GM18873 (cell line): ENCODE data around the gene FANCM.

Experiments
- ATAC-seq: cut with Tn5 transposase; IDR thresholded peaks from one replicate; pipeline ENCODE4 v1.9.1; 2021; ENCODE audit warnings: mild to moderate bottlenecking, moderate library complexity, moderate number of reproducible peaks; ENCODE audit not compliant: unreplicated experiment, low FRiP score

The FANCM gene

DNA sequence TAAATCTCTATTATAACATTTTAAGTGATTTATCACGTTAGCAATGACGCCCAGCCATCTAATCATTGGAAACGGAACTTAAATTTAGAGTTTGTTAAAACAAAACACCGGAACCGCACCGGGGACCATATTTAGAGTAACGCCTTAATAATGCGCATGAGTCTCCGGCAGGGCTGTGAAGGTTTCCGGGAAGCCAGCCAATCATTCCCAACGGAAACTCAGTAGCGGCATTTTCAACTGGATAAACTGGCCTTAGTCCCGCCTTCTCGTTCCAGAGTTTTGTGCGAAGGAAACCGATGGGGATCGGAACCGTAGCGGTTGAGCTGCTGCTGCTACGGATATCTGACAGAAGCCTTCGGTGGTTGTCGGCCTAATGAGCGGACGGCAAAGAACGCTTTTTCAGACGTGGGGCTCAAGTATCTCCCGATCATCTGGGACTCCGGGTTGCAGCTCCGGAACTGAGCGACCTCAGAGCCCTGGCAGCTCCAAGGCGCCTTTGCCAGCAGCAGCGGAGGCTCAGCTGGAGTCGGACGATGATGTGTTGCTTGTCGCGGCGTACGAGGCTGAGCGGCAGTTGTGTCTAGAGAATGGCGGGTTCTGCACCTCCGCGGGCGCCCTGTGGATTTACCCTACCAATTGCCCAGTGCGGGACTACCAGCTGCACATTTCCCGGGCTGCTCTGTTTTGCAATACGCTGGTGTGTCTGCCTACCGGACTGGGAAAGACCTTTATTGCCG, at the start of gene FANCM:
TSS of gene FANCM (plus strand) at position 272 of the 737 bp plus-strand sequence. CDS start at position 374, 102 bp downstream.
- peak; percentile 47 for ATAC-seq

DNA sequence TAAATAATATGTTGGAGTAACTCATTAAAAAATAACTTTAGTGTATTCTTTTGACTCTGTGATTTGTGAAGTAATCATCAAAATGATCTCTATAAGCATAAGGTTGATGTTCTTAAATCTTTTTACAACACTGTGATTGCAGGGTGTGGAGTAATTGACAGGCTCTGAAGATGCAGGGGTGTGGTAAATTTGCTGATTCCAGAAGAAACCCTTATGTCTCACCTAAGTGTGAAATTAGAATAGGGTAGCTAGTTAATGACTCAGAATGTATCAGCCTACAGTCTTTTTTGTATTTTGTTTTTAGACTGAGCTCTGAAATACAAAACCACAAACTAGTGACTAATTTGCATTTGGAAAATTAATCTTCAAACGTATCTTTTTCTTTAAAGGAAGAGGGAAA, 45.9 kb upstream of the FANCM start:
- ATAC-seq, result peak; percentile 64

GRCh38 chr14:45091710-45092109, 44.0 kb upstream of the FANCM start:
- ATAC-seq, result no peak

DNA sequence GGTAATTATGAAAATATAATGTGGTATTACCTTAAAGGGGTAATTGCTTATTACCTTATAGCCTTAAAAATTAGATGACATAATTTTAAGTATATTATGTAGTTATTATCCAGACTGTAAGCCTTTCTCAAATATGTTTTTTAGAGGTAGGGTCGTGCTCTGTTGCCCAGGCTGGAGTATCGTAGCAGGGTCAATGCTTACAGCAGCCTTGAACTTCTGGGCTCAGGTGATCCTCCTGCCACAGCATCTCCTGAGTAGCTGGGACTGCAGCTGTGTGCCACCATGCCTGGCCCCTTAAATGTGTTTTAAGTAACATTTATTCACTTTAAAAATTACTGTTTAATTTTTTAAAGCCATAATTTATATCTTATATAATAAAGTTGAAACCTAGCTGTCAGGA, 41.5 kb upstream of the FANCM start:
- ATAC-seq, result no peak

DNA sequence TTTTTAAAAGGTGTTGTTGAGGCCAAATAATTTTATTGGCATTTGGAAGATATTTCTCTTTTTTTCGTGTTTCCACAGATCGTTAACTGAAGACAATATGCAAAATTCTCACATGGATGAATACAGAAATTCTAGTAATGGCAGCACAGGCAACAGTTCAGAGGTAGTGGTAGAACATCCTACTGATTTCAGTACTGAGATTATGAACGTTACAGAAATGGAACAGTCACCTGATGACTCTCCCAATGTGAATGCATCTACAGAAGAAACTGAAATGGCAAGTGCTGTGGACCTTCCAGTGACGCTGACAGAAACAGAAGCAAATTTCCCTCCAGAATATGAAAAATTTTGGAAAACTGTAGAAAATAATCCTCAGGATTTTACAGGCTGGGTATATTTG, 40.6 kb upstream of the FANCM start:
- ATAC-seq, result no peak

DNA sequence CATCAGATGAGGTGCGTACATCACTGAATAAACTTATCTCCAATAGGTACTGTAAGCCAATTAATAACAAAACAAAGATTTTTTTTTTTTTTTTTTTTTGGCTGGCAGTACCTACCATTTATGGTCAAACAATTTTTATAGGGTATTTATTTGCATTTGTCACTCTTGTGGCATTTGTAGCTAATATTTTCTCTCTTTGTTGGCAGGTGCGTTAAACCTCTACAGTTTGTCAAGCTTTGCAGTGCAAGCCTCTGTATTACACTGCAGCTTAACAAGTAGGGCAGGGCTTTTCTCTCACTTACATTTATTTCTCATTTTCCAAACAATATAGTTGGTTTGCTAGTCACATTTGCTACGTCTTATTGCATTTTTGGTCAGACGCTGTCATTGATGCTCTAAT, 39.5 kb upstream of the FANCM start:
- no peak for ATAC-seq

GRCh38 chr14:45103806-45104205, 31.9 kb upstream of the FANCM start:
- no peak for ATAC-seq

DNA sequence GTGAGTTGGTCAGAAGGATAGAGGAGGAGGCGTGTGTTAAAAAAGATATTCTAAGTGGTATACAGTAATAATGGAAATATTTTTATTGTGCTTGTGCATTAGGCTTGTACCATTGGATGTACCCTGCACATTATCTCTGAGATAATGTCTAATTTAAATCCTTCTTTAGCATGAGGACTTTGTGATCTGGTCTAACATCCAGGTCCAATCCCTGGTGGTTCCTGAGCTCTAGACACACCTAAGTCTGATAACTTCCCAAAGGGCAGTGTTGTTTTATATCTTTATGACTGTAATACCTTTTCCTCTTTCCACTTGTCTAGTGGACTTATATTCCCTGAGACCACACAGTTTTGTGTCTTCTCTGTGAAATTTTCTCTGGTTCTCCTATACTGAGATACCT, 31.2 kb upstream of the FANCM start:
- ATAC-seq, result no peak

- ATAC-seq, result no peak
Measured at GRCh38 chr14:45112896-45113781, 22.6 kb upstream of the FANCM start.

DNA sequence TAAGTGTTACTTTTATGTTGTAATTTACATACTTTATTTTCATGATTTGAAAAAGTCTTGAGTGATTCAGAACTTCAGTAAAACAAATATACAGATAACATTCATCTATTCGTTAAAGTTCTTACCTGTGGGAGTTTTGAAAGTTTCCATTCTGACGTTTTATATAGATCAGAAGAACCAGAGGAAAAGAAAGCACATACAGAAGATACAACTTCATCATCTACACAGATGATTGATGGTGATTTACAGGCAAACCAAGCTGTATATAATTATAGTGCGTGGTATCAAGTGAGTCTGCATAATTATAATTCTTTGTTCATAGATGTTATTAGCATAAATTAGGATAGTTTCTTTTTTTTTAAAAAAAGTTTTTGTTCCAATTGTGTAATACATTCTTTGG, 21.4 kb upstream of the FANCM start:
- ATAC-seq, result no peak

DNA sequence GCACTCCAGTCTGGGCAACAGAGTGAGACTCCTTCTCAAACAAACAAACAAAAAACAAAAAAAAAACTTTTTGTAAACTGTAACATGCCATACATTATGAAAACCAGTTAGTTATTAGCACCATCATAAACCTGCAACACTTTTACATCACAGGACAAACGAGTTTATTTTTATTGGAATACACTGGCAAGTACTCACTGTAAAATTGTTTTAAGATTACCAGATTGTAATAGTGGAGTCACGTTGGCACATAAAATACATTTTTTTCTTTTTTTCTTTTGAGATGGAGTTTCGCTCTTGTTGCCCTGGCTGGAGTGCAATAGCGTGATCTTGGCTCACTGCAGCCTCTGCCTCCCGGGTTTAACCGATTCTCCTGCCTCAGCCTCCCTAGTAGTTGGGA, 17.1 kb upstream of the FANCM start:
- no peak for ATAC-seq

DNA sequence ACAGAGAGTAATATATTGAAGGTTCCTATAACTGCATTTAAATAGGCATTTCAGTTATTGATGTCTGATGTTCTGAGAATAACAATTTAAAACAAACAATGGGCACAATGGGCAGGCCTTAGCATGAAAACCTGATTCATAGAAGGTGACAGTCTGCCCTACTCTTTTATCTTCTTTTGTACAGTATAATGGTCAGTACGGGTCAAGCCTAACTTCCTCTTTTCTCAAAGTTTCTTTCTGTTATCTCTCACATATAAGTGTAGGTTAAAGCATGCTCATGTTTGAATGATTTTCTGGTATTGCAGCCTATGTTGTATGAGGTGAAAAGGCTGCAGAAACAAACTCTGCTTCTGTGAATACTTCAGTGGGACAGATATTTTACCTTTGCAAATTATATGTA, 15.6 kb upstream of the FANCM start:
- ATAC-seq, result no peak

DNA sequence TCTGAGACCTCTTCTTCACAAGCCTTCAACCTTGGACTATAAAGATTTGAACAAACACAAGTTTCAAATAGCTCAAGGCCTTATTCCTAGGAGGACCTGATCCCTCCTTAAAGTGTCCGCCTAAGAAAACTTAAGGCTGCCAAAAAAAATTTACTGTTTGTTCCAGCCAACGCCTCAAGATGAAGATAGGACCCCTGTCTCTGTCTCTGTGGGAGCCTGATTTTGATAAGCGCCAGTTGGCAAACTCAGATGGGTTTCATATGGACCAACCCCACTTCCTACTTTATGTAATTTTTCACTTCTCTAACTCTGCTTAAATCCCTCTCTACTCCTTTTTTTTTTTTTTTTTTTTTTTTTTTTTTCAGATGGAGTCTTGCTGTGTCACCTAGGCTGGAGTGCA, 12.5 kb upstream of the FANCM start:
- no peak for ATAC-seq

DNA sequence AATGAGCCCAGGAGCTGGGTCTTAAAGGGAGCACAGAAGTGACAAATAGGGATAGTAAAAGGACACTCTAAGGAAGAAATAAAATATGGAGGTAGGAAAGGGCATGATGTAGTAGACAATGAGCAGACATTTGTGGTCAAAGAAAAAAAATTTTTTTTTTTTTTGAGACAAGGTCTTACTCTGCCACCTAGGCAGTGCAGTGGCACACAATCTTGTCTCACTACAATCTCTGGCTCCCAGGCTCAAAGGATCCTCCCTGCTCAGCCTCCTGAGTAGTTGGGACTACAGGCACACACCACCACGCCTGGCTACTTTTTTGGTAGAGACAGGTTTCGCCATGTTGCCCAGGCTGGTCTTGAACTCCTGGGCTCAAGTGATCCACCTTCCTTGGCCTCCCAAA, 10.0 kb upstream of the FANCM start:
- no peak for ATAC-seq

GRCh38 chr14:45128963-45129629, 6.6 kb upstream of the FANCM start:
- ATAC-seq, result no peak

DNA sequence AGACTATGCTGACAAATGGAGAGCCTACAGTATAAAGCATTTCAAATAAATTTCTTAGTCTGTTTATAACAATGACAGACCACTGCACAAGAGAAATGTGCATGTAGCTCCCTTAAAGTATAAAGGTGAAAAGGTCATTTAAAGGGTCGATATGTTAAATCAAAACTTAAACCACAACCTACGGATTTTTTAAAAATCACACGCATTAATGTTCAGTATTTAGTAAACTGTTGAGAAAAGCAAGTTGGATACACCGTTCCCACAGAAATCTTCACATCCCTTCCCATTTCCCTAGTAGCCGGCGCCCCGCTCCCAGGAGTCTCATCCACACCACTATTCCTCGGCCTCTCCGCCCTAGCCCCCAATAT, 2.1 kb upstream of the FANCM start:
- no peak for ATAC-seq

- ATAC-seq, result peak; percentile 89
Measured at GRCh38 chr14:45134051-45134958, 1.4 kb upstream of the FANCM start, which contains the start of gene FKBP3. Gene FKBP3, minus strand, starts transcription at chr14:45134481. Its CDS starts 25 bp downstream, at chr14:45134456.

DNA sequence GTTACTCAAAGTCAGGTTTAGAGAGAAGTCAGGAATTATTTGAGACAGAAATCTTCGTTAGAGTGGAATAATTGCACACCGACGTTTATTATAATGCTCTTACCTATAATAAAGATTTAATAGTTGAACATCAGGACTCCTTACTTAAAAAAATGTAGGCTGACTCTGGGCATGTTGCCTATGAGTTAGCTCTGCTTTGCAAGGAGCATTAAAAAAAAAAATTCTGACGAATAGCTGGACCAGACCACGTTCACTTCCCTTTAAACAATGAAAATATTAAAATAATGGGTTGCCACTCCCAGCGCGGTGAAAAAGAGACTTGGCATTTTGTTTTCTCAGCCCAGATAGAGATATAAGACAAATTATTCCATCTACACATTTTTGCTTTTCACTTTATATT, 574 bp upstream of the FANCM start:
- ATAC-seq, result no peak

DNA sequence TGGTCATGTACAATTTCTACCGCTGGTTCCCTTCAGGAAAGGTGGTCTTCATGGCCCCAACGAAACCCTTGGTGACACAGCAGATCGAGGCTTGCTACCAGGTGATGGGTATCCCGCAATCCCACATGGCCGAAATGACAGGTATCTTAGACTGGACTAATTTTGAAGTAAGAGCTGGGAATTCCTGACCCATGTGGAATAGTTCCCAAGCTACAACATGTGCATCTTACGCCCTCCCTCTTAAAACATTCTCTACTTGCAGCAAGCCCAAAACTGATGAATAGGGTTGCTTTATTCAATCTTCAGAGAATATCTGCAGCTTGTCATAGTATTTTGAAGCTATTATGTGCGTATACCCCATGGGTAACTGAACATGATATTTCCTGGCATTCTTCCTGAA, 669 bp downstream of the FANCM start:
- ATAC-seq, result no peak

- ATAC-seq, result no peak
Measured at GRCh38 chr14:45140661-45141187, 5.0 kb downstream of the FANCM start.
